Femur (tissue), 1 donor: ENCODE measurements around the gene CD79A.
A peak's percentile ranks its signal among the peaks of the same experiment; 100 is the strongest.

ENCODE experiments used
- DNase-seq: peaks from one replicate; pipeline ENCODE4 v3.0.0-alpha.2; 2017

The CD79A gene

DNA sequence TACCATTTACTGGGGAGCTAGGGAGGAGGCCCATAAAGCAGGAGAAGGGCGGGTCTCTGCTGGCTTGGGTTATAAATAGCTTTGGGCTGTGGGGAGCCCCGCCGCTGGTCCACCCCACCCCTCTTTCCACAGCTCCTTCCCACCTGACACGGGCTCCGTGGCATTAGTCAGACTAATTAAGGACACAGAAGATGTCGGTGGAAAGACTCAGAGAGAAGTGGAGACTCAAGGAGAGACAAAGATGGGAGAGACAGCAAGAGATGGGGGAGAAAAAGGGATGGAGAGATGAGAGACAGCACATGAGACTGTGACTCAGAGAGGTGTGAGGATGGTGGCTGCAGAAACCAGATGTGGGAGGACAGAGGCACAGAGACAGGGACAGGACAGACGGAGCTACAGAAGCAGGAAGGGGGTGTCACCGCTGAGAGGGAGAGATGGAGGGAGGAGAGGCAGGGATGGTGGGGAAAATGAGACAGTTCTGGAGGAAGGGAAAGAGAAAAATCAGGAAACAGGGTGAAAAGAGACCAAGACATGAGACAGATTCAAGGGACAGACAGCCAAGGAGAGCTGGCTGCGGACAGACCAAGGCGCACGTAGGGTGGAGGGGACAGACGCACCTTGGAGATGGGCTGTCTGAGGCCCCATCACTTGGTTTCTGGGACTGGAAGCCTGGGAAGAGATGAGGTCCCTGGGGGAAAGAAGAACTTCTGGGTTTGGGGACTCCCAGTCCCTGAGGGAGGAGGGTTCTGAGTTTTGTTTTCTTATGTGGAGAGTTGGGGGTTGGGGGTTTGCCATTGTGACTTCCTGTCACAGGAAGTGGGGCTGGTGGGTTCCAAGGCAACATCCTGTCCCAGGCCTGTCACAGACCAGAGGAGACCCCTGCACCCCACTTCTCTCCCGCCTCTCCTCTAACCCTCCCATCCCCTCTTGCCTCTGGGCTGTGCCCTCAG is 10.0 kb downstream of the CD79A start:
- DNase-seq = no peak

DNA sequence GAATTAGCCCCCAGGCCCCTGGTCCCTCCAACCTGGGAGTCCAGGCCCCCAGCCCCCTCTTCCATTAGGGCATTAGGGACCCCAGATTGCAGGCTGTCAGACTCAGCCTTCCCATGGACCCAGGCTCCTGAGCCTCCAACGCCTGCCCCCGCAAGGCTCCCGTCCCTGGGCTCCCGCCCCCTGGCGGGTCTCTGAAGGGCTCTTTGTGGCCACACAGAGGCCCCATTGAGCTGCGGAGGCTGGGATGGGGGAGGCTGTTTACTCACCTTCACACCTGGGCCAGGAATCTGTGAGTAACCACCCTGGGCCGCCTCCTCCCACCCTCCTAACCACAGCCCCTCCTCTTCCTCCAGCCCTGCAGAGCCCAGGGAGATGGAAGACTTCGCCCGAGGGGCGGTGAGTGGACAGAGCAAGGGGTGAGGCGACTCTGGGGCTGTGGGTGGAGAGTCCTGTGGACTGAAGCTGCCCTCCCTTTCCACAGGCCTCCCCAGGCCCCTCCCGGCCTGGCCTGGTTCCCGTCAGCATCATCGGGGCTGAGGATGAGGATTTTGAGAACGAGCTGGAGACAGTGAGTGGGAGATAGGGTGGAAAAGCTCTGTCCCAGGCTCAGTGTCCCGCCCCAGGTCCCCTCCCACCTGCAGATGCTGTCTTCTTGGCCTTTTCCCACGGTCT is 10.8 kb downstream of the CD79A start:
- DNase-seq = peak; percentile 74

DNA sequence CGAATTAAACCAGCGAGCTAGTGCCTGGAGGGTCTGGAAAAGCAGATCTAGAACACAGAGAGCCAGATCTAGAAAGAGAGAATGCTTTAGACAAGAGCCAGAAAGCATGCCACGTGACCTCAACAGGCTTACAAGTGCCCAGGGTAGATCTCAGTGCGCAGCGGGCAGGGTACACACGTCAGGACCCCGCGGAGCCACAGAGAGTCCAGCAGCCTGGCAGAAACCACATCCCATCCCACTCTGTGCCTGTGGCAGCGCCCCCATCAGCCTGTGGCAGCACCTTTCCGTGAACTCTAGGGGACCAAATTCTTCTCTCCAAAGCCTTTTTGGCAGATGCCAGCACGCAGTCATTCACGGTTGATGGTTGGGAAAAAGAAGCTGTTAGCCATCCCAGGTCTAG is 11.8 kb downstream of the CD79A start:
- DNase-seq = no peak

DNA sequence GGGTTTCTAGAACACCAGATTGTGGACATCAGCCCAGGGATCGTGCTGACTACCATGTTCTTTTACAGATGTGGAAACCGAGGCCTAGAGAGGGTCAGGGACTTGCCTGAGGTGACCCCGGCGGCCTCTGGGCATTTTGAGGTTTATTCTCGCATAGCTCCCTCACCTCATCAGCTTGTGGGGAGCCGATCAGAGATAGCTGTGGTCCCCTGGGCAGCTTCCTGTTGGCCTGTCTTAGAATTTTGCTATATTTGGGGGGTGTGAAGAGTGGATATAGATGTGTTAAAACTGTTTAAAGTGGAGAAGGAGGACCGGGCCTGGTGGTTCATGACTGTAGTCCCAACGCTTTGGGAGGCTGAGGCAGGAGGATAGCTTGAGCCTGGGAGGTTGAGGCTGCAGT is 12.8 kb downstream of the CD79A start:
- DNase-seq = no peak

DNA sequence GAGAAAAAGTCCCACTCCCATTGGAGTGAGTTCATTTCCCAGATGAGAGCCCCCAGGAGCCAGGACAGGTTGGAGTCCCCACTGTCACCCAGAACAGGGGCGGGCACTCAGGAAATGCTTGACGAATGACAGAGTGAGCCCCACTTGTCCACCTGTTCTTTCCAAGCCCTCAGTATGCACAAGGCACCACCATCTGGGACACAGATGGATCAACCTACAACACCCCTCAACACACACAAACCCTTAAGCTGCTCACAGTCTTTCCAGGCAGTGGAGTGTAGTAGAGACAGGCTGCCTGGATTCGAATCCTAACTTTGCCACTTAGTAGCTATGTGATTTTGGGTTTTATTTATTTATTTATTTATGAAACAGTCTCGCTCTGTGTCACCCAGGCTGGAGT is 13.9 kb downstream of the CD79A start:
- DNase-seq = no peak

DNA sequence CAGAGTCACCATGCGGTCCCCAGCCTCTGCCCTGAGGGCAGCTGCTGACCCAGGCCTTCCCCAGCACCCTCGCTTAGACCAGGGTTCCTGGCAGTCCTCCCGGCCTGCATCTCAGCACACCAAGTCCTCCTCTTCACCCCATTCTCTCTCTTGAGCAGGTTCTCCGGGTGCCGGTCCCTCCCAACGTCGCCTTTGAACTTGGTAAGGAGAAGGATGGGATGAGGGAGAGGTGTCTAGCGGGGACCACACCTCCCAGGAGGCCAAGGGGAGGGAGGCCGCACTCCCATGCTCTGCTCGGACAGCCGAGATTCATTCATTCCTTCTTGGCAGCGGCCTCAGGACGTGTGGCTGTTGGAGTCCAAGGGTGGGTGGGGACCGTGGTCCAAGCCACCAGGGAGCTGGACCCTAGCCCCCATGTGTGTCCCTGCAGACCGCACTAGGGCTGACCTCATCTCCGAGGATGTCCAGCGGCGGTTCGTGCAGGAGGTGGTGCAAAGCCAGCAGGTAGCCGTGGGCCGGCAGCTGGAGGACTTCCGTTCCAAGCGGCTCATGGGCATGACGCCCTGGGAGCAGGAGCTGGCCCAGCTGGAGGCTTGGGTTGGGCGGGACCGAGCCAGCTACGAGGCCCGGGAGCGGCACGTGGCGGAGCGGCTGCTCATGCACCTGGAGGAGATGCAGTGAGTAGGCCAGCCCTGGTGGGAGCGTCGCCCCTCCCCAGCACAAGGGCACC is 15.3 kb downstream of the CD79A start:
- DNase-seq = no peak

DNA sequence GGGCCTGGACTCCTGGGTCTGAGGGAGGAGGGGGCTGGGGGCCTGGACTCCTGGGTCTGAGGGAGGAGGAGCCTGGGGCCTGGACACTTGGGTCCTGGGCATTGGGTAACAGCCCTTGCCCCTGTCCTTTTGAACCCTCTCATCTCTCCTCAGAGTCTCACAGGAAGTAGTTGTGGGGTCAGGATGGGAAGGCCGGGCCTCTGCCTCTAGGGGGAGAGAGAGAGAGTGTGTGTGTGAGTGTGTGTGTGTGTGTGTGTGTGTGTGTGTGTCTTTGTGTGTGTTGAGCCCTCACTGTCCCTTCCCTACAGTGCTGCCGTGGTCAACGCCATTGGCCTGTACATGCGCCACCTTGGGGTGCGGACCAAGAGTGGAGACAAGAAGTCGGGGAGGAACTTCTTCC is 16.8 kb downstream of the CD79A start:
- no peak for DNase-seq

DNA sequence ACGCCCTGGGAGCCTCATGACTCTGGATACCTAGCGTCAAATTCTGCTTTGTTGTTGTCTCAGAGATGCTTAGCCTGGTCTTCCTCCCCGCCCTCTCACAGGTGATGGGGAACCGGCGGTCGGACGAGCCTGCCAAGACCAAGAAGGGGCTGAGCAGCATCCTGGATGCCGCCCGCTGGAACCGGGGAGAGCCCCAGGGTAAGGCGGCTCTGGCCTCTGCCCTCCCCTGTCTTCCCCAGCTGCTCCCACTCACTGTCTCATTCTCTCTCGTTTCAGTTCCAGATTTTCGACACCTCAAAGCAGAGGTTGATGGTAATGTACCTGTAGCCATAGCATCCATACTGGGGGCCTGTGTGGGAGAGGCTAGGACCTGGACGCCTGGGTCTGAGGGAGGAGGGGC is 17.3 kb downstream of the CD79A start:
- no peak for DNase-seq

DNA sequence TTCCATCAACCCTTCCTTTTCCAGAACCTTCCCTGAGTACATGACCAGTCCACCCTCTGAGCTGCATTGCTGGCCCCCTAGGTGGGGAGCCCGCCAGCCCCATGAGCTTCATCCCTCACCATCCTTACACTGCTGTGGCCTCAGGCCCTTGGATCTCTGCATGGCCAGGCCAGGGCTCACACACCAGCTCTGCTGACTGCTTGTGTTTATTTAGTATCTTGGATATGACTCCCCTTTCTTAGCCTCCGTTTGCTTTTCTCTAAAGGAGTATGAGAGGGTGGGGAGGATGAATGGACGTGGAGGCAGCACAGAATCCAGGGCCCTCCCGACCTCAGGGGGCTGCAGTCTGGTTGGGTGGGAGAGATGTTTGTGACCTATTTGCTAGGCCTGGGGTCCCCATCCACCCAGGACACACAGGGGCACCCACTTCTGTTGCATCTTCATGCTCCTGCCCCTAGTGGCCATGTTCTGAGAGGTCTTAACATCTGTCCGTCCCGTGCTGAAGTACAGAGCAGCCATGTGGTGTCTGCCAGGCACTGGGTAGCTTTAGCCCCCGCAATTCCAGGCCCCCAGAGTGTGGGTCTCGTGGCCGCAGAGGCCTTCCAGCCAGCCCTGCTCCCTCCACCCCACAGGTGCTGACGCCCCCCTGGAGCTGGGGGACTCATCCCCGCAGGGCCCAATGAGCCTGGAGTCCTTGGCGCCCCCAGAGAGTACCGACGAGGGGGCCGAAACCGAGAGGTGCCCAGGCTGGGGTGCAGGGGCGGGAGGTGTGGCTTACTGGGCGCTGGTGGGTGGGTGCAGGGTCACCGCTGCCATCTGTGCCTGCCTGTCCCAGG is 18.9 kb downstream of the CD79A start:
- no peak for DNase-seq

DNA sequence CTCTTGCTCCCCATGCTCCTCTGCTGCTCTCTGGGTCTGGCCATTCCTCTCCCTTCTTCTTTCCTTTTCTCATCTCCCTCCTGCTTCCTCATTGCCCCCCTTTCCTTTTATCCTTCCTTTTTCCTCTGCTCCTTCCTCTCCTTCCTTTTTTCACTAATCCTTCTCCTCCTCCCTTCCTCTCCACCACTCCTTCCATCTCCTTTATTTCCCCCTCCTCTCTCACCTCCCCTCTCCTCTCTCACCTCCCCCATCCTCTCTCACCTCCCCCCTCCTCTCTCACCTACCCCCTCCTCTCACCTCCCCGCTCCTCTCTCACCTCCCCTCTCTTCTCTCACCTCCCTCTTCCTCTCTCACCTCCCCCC is 19.5 kb downstream of the CD79A start:
- no peak for DNase-seq

DNA sequence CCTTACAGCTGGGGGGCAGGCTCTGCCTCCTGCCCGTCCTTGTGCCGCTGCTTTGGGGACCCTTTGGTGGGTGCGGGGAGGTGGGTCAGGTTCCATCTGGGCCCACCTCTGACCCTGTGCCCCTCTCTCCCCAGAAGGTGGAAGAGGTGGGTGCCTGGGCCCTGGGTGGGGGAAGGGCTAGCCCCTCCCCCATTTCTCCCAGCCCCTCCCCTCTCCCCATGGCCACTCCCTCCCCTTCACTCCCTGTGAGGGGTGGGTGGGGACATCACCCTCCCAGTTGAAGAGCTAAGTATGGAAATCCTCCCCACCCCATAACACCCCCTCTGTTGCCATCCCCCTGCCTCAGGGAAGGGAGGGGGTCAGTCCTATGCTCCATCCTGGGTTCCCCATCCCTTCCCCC is 20.1 kb downstream of the CD79A start:
- DNase-seq = no peak

DNA sequence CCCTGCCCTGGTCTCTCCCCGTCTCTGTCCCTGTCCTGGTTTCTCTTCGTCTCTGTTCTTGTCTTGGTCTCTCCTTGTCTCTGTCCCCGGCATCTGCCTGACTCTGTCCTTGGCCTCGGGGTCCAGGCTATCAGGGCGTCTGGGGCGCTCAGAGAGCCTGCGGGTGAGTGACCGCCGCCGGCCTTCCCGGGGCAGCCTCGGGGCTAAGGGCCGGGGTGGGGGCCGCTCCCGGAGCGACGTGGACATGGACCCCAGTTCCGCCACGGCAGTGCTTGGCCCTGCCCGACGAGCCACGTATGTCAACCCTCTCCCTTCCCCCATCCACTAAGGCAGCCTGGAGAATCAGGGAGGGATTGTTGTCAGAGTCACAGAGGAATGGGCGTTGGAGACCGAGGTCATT is 20.7 kb downstream of the CD79A start:
- no peak for DNase-seq

DNA sequence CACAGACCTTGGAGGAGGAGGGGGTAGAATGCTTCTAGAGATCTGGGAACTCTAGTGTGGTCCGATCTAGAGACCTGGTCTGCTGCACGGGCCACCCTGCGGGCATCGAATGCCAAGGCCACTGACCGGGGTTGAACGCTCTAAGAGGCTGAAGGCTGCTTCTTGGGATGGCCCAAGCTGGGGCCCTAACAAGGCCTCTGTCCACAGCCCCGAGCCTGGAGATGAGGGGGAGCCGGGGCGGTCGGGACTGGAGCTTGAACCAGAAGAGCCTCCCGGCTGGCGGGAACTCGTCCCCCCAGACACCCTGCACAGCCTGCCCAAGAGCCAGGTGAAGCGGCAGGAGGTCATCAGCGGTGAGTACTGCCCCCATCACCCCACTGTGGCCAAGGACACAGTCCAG is 21.2 kb downstream of the CD79A start:
- no peak for DNase-seq

DNA sequence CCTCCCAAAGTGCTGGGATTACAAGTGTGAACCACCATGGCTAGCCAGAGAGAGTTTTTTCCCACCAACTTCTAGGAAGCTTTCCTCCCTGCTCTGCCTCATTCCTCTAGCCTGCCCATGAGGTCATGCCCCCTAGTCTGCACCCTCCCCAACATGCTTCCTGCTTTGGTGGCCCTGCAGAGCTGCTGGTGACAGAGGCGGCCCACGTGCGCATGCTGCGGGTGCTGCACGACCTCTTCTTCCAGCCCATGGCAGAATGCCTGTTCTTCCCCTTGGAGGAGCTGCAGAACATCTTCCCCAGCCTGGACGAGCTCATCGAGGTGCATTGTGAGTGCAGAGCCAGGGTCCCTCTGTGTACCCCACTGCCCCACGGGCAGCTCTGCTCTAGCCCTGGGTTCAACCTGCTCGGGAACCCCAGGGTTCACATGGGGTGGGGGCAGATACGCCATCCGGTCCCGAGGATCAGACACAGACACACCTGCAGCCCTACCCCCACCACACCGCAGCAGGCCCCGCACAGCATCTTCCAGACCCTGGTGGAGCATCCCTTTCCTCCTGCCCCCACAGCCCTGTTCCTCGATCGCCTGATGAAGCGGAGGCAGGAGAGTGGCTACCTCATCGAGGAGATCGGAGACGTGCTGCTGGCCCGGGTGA is 24.8 kb downstream of the CD79A start:
- DNase-seq = no peak

DNA sequence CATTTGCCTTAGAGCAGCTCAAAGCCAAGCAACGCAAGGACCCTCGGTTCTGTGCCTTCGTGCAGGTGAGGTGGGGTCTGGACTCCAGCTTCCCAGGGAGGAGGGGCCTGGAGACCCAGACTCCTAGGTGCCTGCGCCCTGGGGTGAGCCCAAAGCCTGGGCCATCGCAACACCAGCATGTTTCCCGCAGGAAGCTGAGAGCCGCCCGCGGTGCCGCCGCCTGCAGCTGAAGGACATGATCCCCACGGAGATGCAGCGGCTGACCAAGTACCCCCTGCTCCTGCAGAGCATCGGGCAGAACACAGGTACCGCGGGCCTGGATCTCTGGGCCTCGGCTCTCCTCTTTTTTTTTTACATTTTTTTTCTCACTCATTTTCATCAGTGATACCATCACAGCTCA is 25.5 kb downstream of the CD79A start:
- DNase-seq = no peak

DNA sequence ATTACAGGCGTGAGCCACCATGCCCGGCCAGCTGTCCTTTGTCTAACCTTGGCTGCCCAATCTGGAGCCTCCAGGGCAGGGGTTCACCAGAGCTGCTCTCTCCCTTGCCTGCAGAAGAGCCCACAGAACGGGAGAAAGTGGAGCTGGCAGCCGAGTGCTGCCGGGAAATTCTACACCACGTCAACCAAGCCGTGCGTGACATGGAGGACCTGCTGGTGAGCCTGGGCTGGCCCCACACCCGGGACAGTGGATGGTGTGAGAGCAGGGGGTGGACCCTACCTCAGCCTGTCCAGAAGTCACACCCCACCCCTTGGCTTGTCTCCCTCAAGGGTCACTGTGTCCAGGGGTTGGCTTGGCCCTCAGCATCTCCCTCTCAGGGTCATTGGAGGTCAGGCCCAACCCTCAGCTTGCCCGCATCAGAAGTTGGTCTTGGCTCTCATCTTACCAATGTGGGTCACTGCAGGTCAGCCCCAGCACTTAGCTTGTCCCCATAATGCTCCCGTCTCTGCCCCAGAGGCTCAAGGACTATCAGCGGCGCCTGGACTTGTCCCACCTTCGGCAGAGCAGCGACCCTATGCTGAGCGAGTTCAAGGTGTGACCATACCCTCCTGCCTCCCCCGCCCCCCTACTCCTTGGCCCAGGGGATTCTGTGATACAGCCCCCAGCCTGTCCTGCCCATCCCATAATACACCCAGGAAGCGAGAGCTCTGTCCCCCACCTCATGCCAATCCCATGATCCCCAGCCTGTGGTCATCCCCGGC is 26.3 kb downstream of the CD79A start:
- DNase-seq = no peak

DNA sequence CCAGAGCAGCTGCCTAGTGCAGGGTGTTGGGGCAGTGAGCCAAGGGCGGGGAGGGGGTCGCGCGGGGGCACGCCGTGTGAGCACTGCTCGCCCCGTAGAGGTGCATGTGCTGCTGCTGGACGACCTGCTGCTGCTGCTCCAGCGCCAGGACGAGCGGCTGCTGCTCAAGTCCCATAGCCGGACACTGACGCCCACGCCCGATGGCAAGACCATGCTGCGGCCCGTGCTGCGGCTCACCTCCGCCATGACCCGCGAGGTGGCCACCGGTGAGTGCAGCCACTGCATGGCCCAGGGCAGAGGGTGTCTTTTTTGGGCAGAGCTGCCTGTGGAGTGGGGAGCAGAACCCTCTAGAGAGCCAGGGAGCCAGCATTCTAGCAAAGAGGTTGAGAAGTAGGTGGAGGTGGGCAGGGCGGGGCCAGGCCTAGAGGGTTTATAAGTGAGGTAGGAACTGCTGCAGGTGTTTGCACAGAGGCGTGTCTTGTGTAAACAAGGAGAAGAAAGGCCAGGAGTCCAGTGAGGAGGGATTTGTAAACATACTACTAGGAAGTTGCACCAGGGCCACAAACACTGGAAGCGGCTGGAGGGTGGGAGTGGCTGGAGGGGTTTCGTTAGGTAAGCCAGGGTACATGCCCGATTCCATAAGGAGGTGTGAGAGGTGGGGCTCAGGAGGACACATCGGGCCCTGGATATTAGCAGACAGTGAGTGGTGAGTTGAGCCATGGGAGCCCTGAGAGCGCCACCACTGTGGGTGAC is 27.2 kb downstream of the CD79A start:
- DNase-seq = no peak

DNA sequence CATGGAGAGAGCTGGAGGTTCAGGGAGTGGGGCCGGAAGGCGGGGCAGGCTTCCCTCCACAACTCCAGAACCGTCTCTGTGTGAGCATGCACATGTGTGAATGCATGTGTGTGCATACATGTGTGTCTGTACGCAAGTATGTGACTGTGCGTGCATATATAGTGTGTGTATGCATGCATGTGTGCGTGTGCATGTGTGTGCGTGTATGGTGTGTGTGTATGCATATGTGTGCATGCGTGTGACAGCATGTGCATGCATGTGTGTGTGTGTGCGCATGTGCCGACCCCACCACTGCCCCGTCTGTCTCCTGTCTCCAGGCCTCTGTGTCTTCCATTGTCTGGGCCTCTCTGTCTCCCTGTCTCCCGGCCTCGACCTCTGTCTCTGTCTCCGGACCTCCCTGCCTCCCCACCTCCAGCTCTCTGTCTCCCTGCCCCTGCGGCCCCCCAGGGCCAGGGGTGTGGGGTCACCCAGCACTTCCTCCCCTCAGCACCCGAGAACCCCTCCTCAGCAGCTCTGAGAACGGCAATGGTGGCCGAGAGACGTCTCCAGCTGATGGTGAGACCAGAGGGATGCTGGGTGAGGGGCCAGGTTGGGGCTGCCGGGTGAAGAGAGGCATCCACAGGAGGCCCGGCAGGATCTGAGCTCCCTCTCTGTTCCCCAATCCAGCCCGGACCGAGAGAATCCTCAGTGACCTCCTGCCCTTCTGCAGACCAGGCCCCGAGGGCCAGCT is 28.4 kb downstream of the CD79A start:
- no peak for DNase-seq

DNA sequence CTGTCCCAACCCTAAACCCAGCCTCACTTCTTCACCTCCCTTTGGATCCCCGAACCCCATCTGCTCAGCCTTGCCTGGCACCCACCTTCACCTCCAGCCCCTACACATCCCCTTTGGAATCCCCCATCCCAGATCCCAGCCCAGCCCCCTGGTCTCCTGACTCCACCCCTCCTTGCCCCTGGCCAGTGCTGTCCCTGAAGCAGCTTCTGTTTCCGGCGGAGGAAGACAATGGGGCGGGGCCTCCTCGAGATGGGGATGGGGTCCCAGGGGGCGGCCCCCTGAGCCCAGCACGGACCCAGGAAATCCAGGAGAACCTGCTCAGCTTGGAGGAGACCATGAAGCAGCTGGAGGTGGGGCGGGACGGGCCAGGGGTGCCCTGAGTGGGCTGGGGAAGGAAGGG is 29.2 kb downstream of the CD79A start:
- no peak for DNase-seq
